ENCODE results near the gene P2RY14. TPM values are rescaled to one million over a fixed set of nuclear protein-coding genes. Genes with fewer than 3 reads are reported as not detected.

Gene P2RY14
- total and polyA plus RNA-seq, 2 donors from 2014 or later: 0.54 to 2.4 TPM

DNA sequence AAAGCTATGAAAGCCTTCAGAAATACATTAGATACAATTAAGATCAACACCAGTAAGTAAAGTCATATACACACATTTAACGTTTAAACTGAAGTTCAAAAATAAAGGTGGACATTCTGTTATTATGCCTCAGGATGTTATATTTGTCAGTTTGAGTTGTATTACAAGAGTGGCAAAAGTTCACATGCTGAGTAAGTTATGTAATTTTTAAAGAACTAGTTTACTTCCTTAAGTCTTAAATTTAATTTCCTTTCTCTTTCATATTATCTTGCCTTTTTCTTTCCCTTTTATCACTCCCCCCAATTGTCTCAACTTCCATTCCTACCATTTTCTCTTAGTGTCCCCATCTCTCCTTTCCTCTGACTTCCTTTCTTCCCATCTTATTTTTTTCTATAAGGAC, 43.2 kb upstream of the P2RY14 start:
- intact Hi-C loops (cut with DNase I): no loop called here
- Histone ChIP-seq H3K4me1 (ENCODE audit: control insufficient read depth in 2 of 3, insufficient read depth in 2 of 3, low read depth in 1 of 3, low read length in 3 of 3) (no peaks in the 10 kb centered on the region), H3K4me3 (ENCODE audit: low read length in 3 of 3) (no peak overlapping the region), H3K27me3 (ENCODE audit: control insufficient read depth, insufficient read depth, low read length) (no peaks in the 10 kb centered on the region), H3K9ac (ENCODE audit: low read length in 3 of 3) (no peak overlapping the region), H3K27ac (ENCODE audit: low read depth in 2 of 2, low read length in 2 of 2) (no peak overlapping the region), H3K36me3 (ENCODE audit: control insufficient read depth in 2 of 3, insufficient read depth in 3 of 3, low read length in 3 of 3) (no peaks in the 10 kb centered on the region), H3K9me3 (ENCODE audit: control insufficient read depth in 2 of 3, insufficient read depth in 1 of 3, low read length in 3 of 3) (no peaks in the 10 kb centered on the region)
- DNase-seq (no peak), FAIRE-seq (no peak)
- no peak for TF ChIP-seq CTCF (IDR thresholded peaks at IDR 0.05; ENCODE audit: borderline replicate concordance, extremely low read depth, insufficient read depth)

DNA sequence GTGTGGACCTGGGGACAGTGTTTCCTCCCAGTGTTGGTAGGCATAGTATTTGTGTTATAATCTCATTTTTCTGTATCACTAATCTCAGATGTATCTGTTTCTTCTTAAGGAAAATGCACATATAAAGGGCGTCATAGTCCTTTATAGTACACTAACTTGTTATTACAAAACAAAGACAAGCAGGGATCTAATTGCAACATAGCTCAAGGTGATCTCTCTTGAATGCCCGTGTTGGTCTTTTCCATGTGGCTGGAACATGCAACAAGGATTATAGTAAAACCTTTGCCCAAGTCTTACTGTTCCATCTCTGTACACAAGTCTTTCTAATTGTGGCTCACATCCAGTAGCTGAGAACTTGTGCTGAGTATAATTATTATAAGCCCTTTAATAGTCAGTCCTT, 41.8 kb upstream of the P2RY14 start:
- no peak overlapping the region for H3K4me3 ChIP-seq (ENCODE audit: low read length in 3 of 3)
- H3K9me3 ChIP-seq (ENCODE audit: control insufficient read depth in 2 of 3, insufficient read depth in 1 of 3, low read length in 3 of 3): no peaks in the 10 kb centered on the region
- H3K27me3 ChIP-seq (ENCODE audit: control insufficient read depth, insufficient read depth, low read length): no peaks in the 10 kb centered on the region
- no peak for DNase-seq
- no peak for TF ChIP-seq CTCF (IDR thresholded peaks at IDR 0.05; ENCODE audit: borderline replicate concordance, extremely low read depth, insufficient read depth)
- intact Hi-C loops (cut with DNase I): no loop called here
- FAIRE-seq: no peak
- no peaks in the 10 kb centered on the region for H3K4me1 ChIP-seq (ENCODE audit: control insufficient read depth in 2 of 3, insufficient read depth in 2 of 3, low read depth in 1 of 3, low read length in 3 of 3)
- no peaks in the 10 kb centered on the region for H3K36me3 ChIP-seq (ENCODE audit: control insufficient read depth in 2 of 3, insufficient read depth in 3 of 3, low read length in 3 of 3)
- H3K9ac ChIP-seq (ENCODE audit: low read length in 3 of 3): no peak overlapping the region
- H3K27ac ChIP-seq (ENCODE audit: low read depth in 2 of 2, low read length in 2 of 2): no peak overlapping the region

GRCh38 chr3:151319628-151320027, 41.3 kb upstream of the P2RY14 start:
- no peak overlapping the region for H3K9ac ChIP-seq (ENCODE audit: low read length in 3 of 3)
- no peaks in the 10 kb centered on the region for H3K27me3 ChIP-seq (ENCODE audit: control insufficient read depth, insufficient read depth, low read length)
- intact Hi-C loops (cut with DNase I): no loop called here
- no peak for TF ChIP-seq CTCF (IDR thresholded peaks at IDR 0.05; ENCODE audit: borderline replicate concordance, extremely low read depth, insufficient read depth)
- no peaks in the 10 kb centered on the region for H3K36me3 ChIP-seq (ENCODE audit: control insufficient read depth in 2 of 3, insufficient read depth in 3 of 3, low read length in 3 of 3)
- no peak overlapping the region for H3K4me3 ChIP-seq (ENCODE audit: low read length in 3 of 3)
- no peak overlapping the region for H3K27ac ChIP-seq (ENCODE audit: low read depth in 2 of 2, low read length in 2 of 2)
- FAIRE-seq: no peak
- DNase-seq: no peak
- no peaks in the 10 kb centered on the region for H3K9me3 ChIP-seq (ENCODE audit: control insufficient read depth in 2 of 3, insufficient read depth in 1 of 3, low read length in 3 of 3)
- H3K4me1 ChIP-seq (ENCODE audit: control insufficient read depth in 2 of 3, insufficient read depth in 2 of 3, low read depth in 1 of 3, low read length in 3 of 3): no peaks in the 10 kb centered on the region

DNA sequence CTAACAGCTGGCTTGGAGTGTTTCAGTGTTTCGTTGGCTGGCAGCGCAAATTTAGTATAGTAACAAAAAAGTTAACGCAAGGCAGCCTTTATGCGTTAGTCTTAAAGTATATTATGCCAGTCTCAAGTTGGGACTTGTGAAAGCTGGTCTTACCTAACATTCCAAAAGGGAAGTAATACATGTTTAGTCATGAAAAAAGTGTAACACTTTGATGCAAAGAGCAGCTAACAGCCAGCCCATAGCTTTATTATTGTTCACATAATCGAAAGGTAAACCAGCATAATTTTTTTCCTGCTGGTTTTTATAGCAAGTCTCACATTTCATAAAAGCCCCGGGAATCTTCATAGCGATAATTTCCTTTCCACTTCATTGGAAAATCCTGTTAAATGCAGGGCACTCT, 40.6 kb upstream of the P2RY14 start:
- Histone ChIP-seq H3K9me3 (ENCODE audit: control insufficient read depth in 2 of 3, insufficient read depth in 1 of 3, low read length in 3 of 3) (no peaks in the 10 kb centered on the region), H3K27ac (ENCODE audit: low read depth in 2 of 2, low read length in 2 of 2) (no peak overlapping the region), H3K36me3 (ENCODE audit: control insufficient read depth in 2 of 3, insufficient read depth in 3 of 3, low read length in 3 of 3) (no peaks in the 10 kb centered on the region), H3K4me1 (ENCODE audit: control insufficient read depth in 2 of 3, insufficient read depth in 2 of 3, low read depth in 1 of 3, low read length in 3 of 3) (no peaks in the 10 kb centered on the region), H3K27me3 (ENCODE audit: control insufficient read depth, insufficient read depth, low read length) (no peaks in the 10 kb centered on the region), H3K9ac (ENCODE audit: low read length in 3 of 3) (no peak overlapping the region), H3K4me3 (ENCODE audit: low read length in 3 of 3) (no peak overlapping the region)
- intact Hi-C loops (cut with DNase I): no loop called here
- FAIRE-seq: no peak
- DNase-seq: no peak
- TF ChIP-seq CTCF (IDR thresholded peaks at IDR 0.05; ENCODE audit: borderline replicate concordance, extremely low read depth, insufficient read depth): no peak
